SU-DHL-6 (cell line): ENCODE results near the gene MYL12A.

Source experiments
- H2AFZ ChIP-seq: fragments of 200-600 bp; sonication (generic); 2 replicates; pipeline ENCODE4 v1.6.1; 2014; ENCODE audit warnings: low read depth, mild to moderate bottlenecking, moderate library complexity, mixed read lengths, antibody characterized with exemption, low read length; ENCODE audit not compliant: severe bottlenecking
- H3F3A ChIP-seq: fragments of 200-600 bp; shearing (Covaris generic); 2 replicates; pipeline ENCODE4 v1.6.0; 2016; ENCODE audit warnings: antibody characterized with exemption, mild to moderate bottlenecking; ENCODE audit not compliant: insufficient read depth
- H3K27ac ChIP-seq: fragments of 200-600 bp; sonication (generic); 2 replicates; pipeline ENCODE4 v1.5.1; 2016; ENCODE audit warnings: low read depth, mild to moderate bottlenecking, low read length, moderate library complexity, mixed read lengths
- H3K27me3 ChIP-seq: fragments of 200-600 bp; sonication (generic), shearing (Covaris generic); 2 replicates; pipeline ENCODE4 v1.6.0; 2014; ENCODE audit warnings: mild to moderate bottlenecking, low read length
- H3K36me3 ChIP-seq: fragments of 200-600 bp; sonication (generic); 2 replicates; pipeline ENCODE4 v1.6.1; 2014; ENCODE audit warnings: mild to moderate bottlenecking, low read length, mixed read lengths
- H3K4me2 ChIP-seq: fragments of 300-600, 200-600 bp; shearing (Covaris generic), sonication (generic); 2 replicates; pipeline ENCODE4 v1.6.0; 2014; ENCODE audit warnings: low read length, low read depth, mild to moderate bottlenecking; ENCODE audit not compliant: poor library complexity, severe bottlenecking
- H3K4me3 ChIP-seq: fragments of 200-600 bp; sonication (generic); 2 replicates; pipeline ENCODE4 v1.5.1; 2014; ENCODE audit warnings: antibody characterized with exemption, low read length, mild to moderate bottlenecking, mixed read lengths; ENCODE audit not compliant: insufficient read depth, poor library complexity, severe bottlenecking
- H3K79me2 ChIP-seq: fragments of 200-600 bp; sonication (generic); 2 replicates; pipeline ENCODE4 v1.6.1; 2014; ENCODE audit warnings: mild to moderate bottlenecking, low read length, moderate library complexity; ENCODE audit not compliant: insufficient read depth
- H3K9ac ChIP-seq: fragments of 200-600 bp; sonication (generic); 2 replicates; pipeline ENCODE4 v1.7.0; 2014; ENCODE audit warnings: mild to moderate bottlenecking, low read length
- H3K9me2 ChIP-seq: fragments of 200-600 bp; sonication (generic); replicated peaks from 2 replicates; pipeline ENCODE4 v1.6.1; 2014; ENCODE audit warnings: low read length; ENCODE audit not compliant: insufficient read depth
- H3K9me3 ChIP-seq: fragments of 200-600 bp; sonication (generic); 2 replicates; pipeline ENCODE4 v1.6.1; 2014; ENCODE audit warnings: low read length, mixed read lengths; ENCODE audit not compliant: insufficient read depth
- H4K20me1 ChIP-seq: fragments of 200-600 bp; sonication (generic); 2 replicates; pipeline ENCODE4 v1.6.1; 2014; ENCODE audit warnings: low read depth, mild to moderate bottlenecking, antibody characterized with exemption, low read length, moderate library complexity, mixed read lengths
- EZH2phosphoT487 ChIP-seq: fragments of 200-600 bp; sonication (generic), shearing (Covaris generic); conservative IDR thresholded peaks from 2 replicates; pipeline ENCODE4 v1.6.1; 2018; ENCODE audit warnings: mild to moderate bottlenecking, antibody characterized with exemption, low read length, moderate library complexity, mixed read lengths
- TF ChIP-seq, protein P1 (sequence below): fragments of 200-600 bp; sonication (generic); IDR thresholded peaks from one replicate; pipeline ENCODE4 v1.5.1; 2017; ENCODE audit warnings: antibody characterized with exemption, mild to moderate bottlenecking, low read length, moderate library complexity; ENCODE audit not compliant: insufficient read depth, poor library complexity, severe bottlenecking

MYL12A gene

DNA sequence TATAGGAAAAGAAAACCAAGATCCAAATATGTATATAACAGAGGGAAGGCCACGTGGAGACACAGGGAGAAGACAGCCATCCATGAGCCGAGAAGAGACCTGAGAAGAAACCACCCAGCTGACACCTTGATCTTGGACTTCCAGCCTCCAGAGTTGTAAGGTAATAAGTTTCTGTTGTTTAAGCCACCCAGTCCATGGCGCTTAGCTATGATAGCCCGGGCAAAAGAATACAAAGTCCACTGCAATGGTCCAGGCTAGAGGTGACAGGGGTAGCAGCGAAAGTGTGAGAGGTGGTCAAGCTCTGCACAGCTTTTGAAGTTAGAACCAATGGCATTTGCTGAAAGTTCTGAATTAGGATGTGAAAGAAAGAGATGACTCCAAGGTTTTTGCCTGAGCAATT is 30.6 kb upstream of the MYL12A start:
- H3K79me2 ChIP-seq: no peaks in the 10 kb centered on the region
- no peaks in the 10 kb centered on the region for H3K27me3 ChIP-seq
- no peak overlapping the region for H3K4me2 ChIP-seq
- H3K9me2 ChIP-seq: no peaks in the 10 kb centered on the region
- H2AFZ ChIP-seq: no peak overlapping the region
- no peaks in the 10 kb centered on the region for H4K20me1 ChIP-seq
- H3K27ac ChIP-seq: no peak overlapping the region
- H3F3A ChIP-seq: no peaks in the 10 kb centered on the region
- H3K9me3 ChIP-seq: no peaks in the 10 kb centered on the region
- H3K36me3 ChIP-seq: no peaks in the 10 kb centered on the region
- TF ChIP-seq, protein P1, sequence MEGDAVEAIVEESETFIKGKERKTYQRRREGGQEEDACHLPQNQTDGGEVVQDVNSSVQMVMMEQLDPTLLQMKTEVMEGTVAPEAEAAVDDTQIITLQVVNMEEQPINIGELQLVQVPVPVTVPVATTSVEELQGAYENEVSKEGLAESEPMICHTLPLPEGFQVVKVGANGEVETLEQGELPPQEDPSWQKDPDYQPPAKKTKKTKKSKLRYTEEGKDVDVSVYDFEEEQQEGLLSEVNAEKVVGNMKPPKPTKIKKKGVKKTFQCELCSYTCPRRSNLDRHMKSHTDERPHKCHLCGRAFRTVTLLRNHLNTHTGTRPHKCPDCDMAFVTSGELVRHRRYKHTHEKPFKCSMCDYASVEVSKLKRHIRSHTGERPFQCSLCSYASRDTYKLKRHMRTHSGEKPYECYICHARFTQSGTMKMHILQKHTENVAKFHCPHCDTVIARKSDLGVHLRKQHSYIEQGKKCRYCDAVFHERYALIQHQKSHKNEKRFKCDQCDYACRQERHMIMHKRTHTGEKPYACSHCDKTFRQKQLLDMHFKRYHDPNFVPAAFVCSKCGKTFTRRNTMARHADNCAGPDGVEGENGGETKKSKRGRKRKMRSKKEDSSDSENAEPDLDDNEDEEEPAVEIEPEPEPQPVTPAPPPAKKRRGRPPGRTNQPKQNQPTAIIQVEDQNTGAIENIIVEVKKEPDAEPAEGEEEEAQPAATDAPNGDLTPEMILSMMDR: no peak
- no peak for TF ChIP-seq EZH2phosphoT487
- no peak overlapping the region for H3K4me3 ChIP-seq
- H3K9ac ChIP-seq: no peak overlapping the region

DNA sequence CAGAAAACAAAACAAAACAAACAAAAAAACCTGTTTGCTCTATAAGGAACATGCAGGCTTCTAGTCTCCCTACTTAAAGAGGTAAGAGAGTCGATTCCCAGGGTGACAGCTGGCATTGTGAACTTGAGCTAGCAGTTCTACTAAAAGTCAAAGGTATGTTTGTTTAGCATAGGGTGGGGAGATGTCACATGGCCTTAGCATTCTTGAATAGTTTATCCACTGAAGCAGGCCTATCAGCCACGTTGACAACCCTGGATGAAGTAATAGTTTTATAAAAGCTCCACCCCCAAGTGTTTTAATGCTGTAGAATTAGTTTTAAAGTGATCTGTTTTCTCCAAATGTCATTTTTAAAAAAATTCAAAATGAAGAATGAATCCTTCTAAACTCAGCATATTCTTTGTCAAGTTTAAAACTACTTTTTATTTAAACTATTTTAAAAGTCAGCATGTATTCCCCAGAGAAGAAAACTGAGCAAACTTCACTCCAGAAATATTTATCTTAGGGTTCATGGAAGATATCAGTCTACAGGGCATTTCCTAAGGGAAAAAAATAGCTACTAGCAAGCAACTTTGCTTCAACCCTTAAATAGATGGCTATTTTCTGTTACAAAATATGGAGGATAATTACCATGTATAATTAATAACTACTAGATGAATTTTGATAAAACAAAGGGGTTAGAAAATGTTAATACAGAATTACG is 29.5 kb upstream of the MYL12A start:
- no peak for TF ChIP-seq EZH2phosphoT487
- TF ChIP-seq, protein P1: no peak

DNA sequence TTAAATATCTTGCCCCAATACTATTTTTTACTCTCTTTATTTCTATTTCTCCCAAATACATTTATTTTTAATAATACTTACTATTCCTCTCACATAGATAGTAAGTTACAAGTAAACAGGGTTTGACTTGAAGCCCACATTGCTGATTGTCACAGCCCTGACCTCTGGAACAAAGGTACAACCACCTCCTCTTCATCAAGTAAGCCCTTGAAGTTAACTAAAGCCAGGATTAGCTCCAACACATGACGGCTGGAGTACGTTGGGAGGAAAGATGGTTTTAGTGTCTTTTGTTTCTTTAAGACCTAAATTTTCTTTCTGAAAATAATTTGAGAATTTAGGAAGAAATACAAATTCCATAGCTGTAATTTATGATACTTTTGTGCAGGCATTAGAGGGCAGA is 28.8 kb upstream of the MYL12A start:
- Histone ChIP-seq H3K4me3 (no peak overlapping the region), H3K9ac (no peak overlapping the region), H3K36me3 (no peaks in the 10 kb centered on the region), H3K79me2 (no peaks in the 10 kb centered on the region), H3K27me3 (no peaks in the 10 kb centered on the region), H3K9me2 (no peaks in the 10 kb centered on the region), H3F3A (no peaks in the 10 kb centered on the region), H4K20me1 (no peaks in the 10 kb centered on the region), H3K27ac (no peak overlapping the region), H2AFZ (no peak overlapping the region), H3K9me3 (no peaks in the 10 kb centered on the region), H3K4me2 (no peak overlapping the region)
- no peak for TF ChIP-seq EZH2phosphoT487
- TF ChIP-seq, protein P1: no peak

More for the DNA sequence above, 29.5 kb upstream of the MYL12A start:
- H3K4me3 ChIP-seq: no peak overlapping the region
- no peaks in the 10 kb centered on the region for H3K27me3 ChIP-seq
- no peaks in the 10 kb centered on the region for H3F3A ChIP-seq
- H4K20me1 ChIP-seq: no peaks in the 10 kb centered on the region
- H3K9me3 ChIP-seq: no peaks in the 10 kb centered on the region
- no peak overlapping the region for H3K9ac ChIP-seq
- no peak overlapping the region for H2AFZ ChIP-seq
- no peaks in the 10 kb centered on the region for H3K9me2 ChIP-seq
- H3K27ac ChIP-seq: no peak overlapping the region
- H3K79me2 ChIP-seq: no peaks in the 10 kb centered on the region
- no peaks in the 10 kb centered on the region for H3K36me3 ChIP-seq
- H3K4me2 ChIP-seq: no peak overlapping the region
